ENCODE results near the gene BTLA.
"Not testable (repeated sequence)": the region's sequence is repeated elsewhere in the genome, so short reads cannot be mapped to it uniquely, and the experiment has no call there.

BTLA gene

GRCh38 chr3:112498914-112499711 is at the start of gene BTLA:
Gene BTLA, minus strand, starts transcription at chr3:112499472. Its CDS starts 114 bp downstream, at chr3:112499358.
- no peak for DNase-seq (ENCODE audit: low read depth)

- DNase-seq (ENCODE audit: low read depth) = no peak
Observed at GRCh38 chr3:112546216-112546759, 47.0 kb upstream of the BTLA start.

- no peak for DNase-seq (ENCODE audit: low read depth)
Observed at GRCh38 chr3:112539825-112540650, 40.8 kb upstream of the BTLA start.

GRCh38 chr3:112531358-112531781 is 32.1 kb upstream of the BTLA start:
- no peak for DNase-seq (ENCODE audit: low read depth)

GRCh38 chr3:112530573-112530972 is 31.3 kb upstream of the BTLA start:
- no peak for DNase-seq (ENCODE audit: low read depth)

GRCh38 chr3:112524127-112524526 is 24.9 kb upstream of the BTLA start:
- DNase-seq (ENCODE audit: low read depth) = not testable (repeated sequence)

GRCh38 chr3:112519424-112520001 is 20.2 kb upstream of the BTLA start:
- no peak for DNase-seq (ENCODE audit: low read depth)

- not testable (repeated sequence) for DNase-seq (ENCODE audit: low read depth)
Observed at GRCh38 chr3:112518970-112519369, 19.7 kb upstream of the BTLA start.

GRCh38 chr3:112514527-112515128 is 15.4 kb upstream of the BTLA start:
- DNase-seq (ENCODE audit: low read depth) = no peak

GRCh38 chr3:112512320-112512719 is 13.0 kb upstream of the BTLA start:
- DNase-seq (ENCODE audit: low read depth) = no peak

- DNase-seq (ENCODE audit: low read depth) = no peak
Observed at GRCh38 chr3:112508860-112509259, 9.6 kb upstream of the BTLA start.

GRCh38 chr3:112508261-112508660 is 9.0 kb upstream of the BTLA start:
- no peak for DNase-seq (ENCODE audit: low read depth)

- DNase-seq (ENCODE audit: low read depth) = no peak
Observed at GRCh38 chr3:112505907-112506306, 6.6 kb upstream of the BTLA start.

- DNase-seq (ENCODE audit: low read depth) = no peak
Observed at GRCh38 chr3:112504123-112504522, 4.9 kb upstream of the BTLA start.

GRCh38 chr3:112503304-112503972 is 4.2 kb upstream of the BTLA start:
- DNase-seq (ENCODE audit: low read depth) = no peak

GRCh38 chr3:112500621-112501020 is 1.3 kb upstream of the BTLA start:
- DNase-seq (ENCODE audit: low read depth) = no peak

GRCh38 chr3:112497897-112498548 is 1.2 kb downstream of the BTLA start:
- DNase-seq (ENCODE audit: low read depth) = no peak

- DNase-seq (ENCODE audit: low read depth) = no peak
Observed at GRCh38 chr3:112496366-112497067, 2.8 kb downstream of the BTLA start.

- not testable (repeated sequence) for DNase-seq (ENCODE audit: low read depth)
Observed at GRCh38 chr3:112494448-112494767, 4.9 kb downstream of the BTLA start.

GRCh38 chr3:112492124-112492523 is 7.1 kb downstream of the BTLA start:
- DNase-seq (ENCODE audit: low read depth) = no peak
